ENCODE results near the gene INSYN2B.
"Not testable (repeated sequence)": the region's sequence is repeated elsewhere in the genome, so short reads cannot be mapped to it uniquely, and the experiment has no call there.

Gene INSYN2B

DNA sequence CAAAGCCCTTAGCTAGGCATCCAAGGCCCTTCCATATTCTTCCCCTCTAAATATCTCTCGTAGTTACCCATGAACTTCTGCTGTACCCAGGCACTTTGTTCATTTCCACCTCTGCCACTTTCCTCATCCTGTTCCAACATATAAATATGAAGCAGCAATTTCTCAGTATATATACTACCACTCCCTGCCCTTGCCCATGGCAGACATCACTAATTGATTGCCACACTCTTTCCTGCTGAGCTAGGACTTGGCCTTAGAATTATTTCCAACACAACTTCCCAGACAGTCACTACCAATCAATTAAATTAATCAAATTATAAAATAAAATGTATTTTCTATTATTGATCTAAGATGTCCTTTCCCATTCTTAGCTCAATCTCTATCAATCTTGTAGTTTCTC lies 8.5 kb downstream of the INSYN2B start:
- Histone ChIP-seq H3K9me3 (replicated peaks; ENCODE audit: low read length) (no peaks in the 10 kb centered on the region), H3K36me3 (ENCODE audit: insufficient read depth, low read length) (no peaks in the 10 kb centered on the region), H3K4me3 (ENCODE audit: low read length) (peak overlapping the region; percentile 45), H3K4me2 (ENCODE audit: low read length) (peak overlapping the region; percentile 45), H3K9ac (ENCODE audit: low read depth, low read length) (peak overlapping the region; percentile 79), H3K27me3 (ENCODE audit: control insufficient read depth, insufficient read depth, low read length) (no peaks in the 10 kb centered on the region), H3K4me1 (ENCODE audit: control insufficient read depth, insufficient read depth, low read length) (peaks cover 42% of the 10 kb centered on the region)

DNA sequence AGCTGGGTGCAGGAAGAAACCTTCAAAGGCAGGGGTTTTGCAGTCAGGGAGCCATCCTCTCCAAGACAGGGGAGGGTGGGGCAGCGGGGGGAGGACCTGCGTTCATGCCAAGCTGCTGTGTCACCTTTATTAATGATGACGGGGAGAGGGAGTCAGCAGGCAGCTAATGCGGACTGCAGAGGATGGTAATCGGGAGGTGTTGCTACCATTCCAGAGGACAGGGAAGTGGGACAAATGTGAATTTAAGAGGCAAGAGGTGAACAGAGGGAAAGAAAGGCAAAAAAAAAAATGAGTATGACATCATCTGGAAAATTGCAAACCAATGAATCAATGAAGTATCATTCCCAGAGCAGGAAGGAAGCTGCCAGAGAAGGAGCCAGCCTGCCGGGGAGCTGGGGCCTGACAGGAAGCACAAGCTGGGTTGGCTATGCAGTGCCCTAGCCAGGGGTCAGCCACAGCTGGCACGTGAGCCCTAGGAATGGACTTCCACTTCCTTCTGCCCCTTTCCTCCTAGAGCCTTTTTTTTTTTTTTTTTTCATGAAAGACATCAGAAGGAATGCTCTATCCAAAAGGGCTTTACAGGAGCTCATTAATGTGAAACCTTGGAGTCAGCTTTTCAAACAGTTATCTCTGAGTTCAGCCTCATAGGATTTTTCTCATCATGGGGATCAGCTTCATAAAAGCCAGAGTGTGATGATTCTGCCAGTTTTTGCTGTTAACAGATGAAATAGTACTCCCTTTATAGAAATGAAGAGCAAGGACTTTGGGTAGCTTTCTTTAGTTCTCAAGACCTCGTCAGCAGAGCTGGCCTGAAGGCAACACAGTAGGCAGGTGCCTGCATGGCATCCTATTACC lies 9.2 kb downstream of the INSYN2B start:
- Histone ChIP-seq H3K4me2 (ENCODE audit: low read length) (peak overlapping the region; percentile 45), H3K36me3 (ENCODE audit: insufficient read depth, low read length) (no peaks in the 10 kb centered on the region), H3K4me1 (ENCODE audit: control insufficient read depth, insufficient read depth, low read length) (peaks cover 35% of the 10 kb centered on the region), H3K4me3 (ENCODE audit: low read length) (peak overlapping the region; percentile 45), H3K9ac (ENCODE audit: low read depth, low read length) (peak overlapping the region; percentile 79), H3K27me3 (ENCODE audit: control insufficient read depth, insufficient read depth, low read length) (no peaks in the 10 kb centered on the region), H3K9me3 (replicated peaks; ENCODE audit: low read length) (no peaks in the 10 kb centered on the region)

DNA sequence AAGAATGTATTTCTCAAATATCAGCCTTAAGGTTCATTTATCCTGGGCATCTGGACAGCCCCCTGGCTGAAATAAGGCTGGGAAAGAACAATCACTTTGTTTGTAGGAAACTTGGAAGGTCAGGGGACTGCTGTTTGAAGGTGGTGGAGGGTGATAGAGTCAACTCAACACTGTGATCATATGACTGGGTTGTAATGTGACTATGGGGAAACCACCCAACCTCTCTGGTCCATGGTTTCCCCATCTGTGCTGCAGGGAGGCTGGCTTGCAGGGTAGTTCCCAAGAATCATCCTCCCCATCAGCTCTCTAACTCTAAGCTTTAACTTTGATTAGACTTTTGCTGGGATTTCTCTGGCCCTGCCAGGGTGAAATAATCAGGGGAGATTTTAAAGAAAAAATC lies 10.0 kb downstream of the INSYN2B start:
- H3K27me3 ChIP-seq (ENCODE audit: control insufficient read depth, insufficient read depth, low read length) = no peaks in the 10 kb centered on the region
- no peaks in the 10 kb centered on the region for H3K9me3 ChIP-seq (replicated peaks; ENCODE audit: low read length)
- peaks cover 34% of the 10 kb centered on the region for H3K4me1 ChIP-seq (ENCODE audit: control insufficient read depth, insufficient read depth, low read length)
- peak overlapping the region; percentile 45 for H3K4me2 ChIP-seq (ENCODE audit: low read length)
- H3K9ac ChIP-seq (ENCODE audit: low read depth, low read length) = peak overlapping the region; percentile 79
- H3K36me3 ChIP-seq (ENCODE audit: insufficient read depth, low read length) = peaks cover 5% of the 10 kb centered on the region
- H3K4me3 ChIP-seq (ENCODE audit: low read length) = no peak overlapping the region

DNA sequence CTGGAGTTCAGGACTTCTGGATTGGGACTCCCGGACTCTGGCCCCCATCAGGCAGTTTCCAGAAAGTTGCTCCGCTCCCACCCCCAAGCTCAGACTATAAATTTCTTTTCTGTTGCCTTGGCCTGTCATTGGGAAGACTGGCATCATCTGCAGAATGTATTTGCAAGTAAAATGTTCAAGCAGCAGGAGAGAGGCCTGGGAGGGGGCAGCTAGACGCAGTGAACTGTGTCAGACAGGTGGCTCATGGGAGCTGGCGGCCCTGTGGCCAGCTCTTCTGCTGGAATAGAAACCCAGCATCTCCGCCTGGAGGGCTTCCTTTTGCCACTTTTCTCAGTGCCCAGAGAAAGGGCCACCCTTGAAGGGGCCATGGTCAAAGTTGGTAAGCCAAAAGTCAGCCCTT lies 16.0 kb downstream of the INSYN2B start:
- no peaks in the 10 kb centered on the region for H3K9me3 ChIP-seq (replicated peaks; ENCODE audit: low read length)
- peaks cover 16% of the 10 kb centered on the region for H3K36me3 ChIP-seq (ENCODE audit: insufficient read depth, low read length)
- H3K4me3 ChIP-seq (ENCODE audit: low read length) = no peak overlapping the region
- no peaks in the 10 kb centered on the region for H3K4me1 ChIP-seq (ENCODE audit: control insufficient read depth, insufficient read depth, low read length)
- no peak overlapping the region for H3K4me2 ChIP-seq (ENCODE audit: low read length)
- H3K27me3 ChIP-seq (ENCODE audit: control insufficient read depth, insufficient read depth, low read length) = no peaks in the 10 kb centered on the region
- H3K9ac ChIP-seq (ENCODE audit: low read depth, low read length) = no peak overlapping the region

DNA sequence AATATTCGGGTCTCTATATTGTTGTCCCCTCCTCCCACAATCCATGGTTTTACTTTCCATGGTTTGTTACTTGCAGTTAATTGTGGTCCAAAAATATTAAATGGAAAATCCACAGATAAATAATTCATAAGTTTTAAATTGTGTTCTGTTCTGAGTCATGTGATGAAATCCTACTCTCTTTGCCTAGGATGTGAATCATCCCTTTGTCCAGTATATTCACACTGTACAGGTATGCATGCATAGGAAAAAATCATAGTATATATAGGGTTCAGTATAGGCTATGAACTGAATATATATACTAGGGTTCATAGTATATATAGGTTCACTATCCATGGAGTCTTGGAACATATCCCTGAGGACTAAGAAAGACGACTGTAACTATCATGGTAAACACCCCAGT lies 19.6 kb downstream of the INSYN2B start:
- Histone ChIP-seq H3K9me3 (replicated peaks; ENCODE audit: low read length) (no peaks in the 10 kb centered on the region), H3K27me3 (ENCODE audit: control insufficient read depth, insufficient read depth, low read length) (no peaks in the 10 kb centered on the region), H3K4me3 (ENCODE audit: low read length) (no peak overlapping the region), H3K9ac (ENCODE audit: low read depth, low read length) (no peak overlapping the region), H3K4me1 (ENCODE audit: control insufficient read depth, insufficient read depth, low read length) (no peaks in the 10 kb centered on the region), H3K4me2 (ENCODE audit: low read length) (no peak overlapping the region), H3K36me3 (ENCODE audit: insufficient read depth, low read length) (peaks cover 15% of the 10 kb centered on the region)

DNA sequence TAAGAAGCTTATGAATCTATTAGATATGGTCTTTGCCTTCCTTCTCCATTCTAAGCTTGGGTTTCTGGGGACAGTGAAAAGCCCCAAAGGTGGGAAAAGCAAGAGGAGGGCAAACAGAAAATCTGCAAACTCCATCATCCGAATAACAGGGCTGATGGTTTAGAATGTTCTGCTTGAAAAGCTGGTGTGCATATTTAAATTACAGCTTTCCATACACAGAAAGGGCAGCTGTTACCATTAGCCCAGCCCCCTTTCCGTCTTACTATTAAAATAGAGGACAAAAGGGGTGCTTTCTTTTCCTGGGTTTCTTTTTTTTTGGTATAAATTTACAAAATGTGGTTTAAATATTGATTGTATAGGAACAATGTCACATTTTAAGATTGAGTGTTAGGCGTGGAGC lies 22.0 kb downstream of the INSYN2B start:
- Histone ChIP-seq H3K9ac (ENCODE audit: low read depth, low read length) (no peak overlapping the region), H3K4me1 (ENCODE audit: control insufficient read depth, insufficient read depth, low read length) (peaks cover 3% of the 10 kb centered on the region), H3K9me3 (replicated peaks; ENCODE audit: low read length) (no peaks in the 10 kb centered on the region), H3K27me3 (ENCODE audit: control insufficient read depth, insufficient read depth, low read length) (no peaks in the 10 kb centered on the region), H3K4me3 (ENCODE audit: low read length) (no peak overlapping the region), H3K4me2 (ENCODE audit: low read length) (no peak overlapping the region), H3K36me3 (ENCODE audit: insufficient read depth, low read length) (no peaks in the 10 kb centered on the region)

DNA sequence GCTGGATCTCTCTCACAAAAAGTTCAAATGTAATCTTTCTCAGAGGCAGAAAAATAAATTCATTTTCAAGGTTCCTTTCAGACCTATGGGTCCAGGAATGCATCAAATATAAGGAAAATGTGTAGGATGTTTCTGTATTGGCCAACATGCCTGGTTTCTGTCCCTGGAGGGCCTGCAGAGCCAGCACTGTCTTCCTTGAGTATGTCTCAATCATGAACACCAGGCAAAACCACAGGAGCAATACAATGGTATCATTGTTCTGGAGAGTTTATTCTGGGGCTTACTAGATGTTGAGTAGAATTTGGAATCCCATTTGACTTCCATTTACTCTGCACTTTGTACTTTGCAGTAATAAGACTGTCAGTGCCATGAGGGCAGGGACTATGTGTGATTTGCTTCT lies 23.5 kb downstream of the INSYN2B start:
- Histone ChIP-seq H3K9ac (ENCODE audit: low read depth, low read length) (no peak overlapping the region), H3K4me2 (ENCODE audit: low read length) (no peak overlapping the region), H3K27me3 (ENCODE audit: control insufficient read depth, insufficient read depth, low read length) (no peaks in the 10 kb centered on the region), H3K36me3 (ENCODE audit: insufficient read depth, low read length) (no peaks in the 10 kb centered on the region), H3K4me3 (ENCODE audit: low read length) (no peak overlapping the region), H3K9me3 (replicated peaks; ENCODE audit: low read length) (no peaks in the 10 kb centered on the region), H3K4me1 (ENCODE audit: control insufficient read depth, insufficient read depth, low read length) (peaks cover 4% of the 10 kb centered on the region)

DNA sequence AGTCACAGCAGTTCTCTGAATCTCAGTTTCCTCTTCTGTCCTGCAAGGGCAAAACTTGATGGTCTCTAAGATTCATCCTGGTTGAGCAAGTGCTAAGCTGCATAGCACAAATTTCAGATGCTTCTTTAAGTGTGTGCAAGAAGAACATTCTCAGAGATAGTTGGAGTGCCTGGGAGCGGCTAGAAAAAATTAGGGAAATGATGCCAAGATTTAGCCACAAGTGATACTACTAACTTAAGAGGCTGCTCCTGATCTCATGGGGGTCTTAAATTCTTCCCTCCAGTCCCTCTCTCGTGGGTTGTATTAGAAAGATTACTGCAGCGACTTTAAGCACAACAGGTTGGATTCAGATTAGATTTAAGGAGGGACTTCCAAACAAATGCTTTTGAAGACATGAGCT lies 24.2 kb downstream of the INSYN2B start:
- peaks cover 4% of the 10 kb centered on the region for H3K4me1 ChIP-seq (ENCODE audit: control insufficient read depth, insufficient read depth, low read length)
- H3K36me3 ChIP-seq (ENCODE audit: insufficient read depth, low read length) = no peaks in the 10 kb centered on the region
- H3K27me3 ChIP-seq (ENCODE audit: control insufficient read depth, insufficient read depth, low read length) = no peaks in the 10 kb centered on the region
- H3K4me2 ChIP-seq (ENCODE audit: low read length) = no peak overlapping the region
- no peak overlapping the region for H3K4me3 ChIP-seq (ENCODE audit: low read length)
- H3K9ac ChIP-seq (ENCODE audit: low read depth, low read length) = no peak overlapping the region
- no peaks in the 10 kb centered on the region for H3K9me3 ChIP-seq (replicated peaks; ENCODE audit: low read length)

DNA sequence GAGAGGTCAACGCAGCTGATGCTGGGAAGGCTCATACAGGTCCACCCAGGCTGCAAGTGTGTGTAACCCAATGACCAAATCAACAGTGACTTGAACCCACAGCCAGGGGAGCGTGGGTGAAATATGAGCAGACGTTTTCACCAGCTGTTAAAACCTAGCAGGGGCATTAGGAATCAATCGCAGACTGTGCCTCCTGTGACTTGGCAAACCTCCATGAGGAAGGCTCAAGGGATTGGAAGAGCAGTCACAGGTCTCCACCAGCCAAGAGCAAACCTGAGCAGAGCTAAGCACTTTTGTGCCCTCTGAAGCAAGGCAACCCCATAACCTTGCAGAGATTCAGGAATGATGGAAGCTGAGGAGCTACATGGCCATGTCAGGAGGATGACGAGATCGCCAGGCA lies 25.5 kb downstream of the INSYN2B start:
- H3K36me3 ChIP-seq (ENCODE audit: insufficient read depth, low read length) = no peaks in the 10 kb centered on the region

DNA sequence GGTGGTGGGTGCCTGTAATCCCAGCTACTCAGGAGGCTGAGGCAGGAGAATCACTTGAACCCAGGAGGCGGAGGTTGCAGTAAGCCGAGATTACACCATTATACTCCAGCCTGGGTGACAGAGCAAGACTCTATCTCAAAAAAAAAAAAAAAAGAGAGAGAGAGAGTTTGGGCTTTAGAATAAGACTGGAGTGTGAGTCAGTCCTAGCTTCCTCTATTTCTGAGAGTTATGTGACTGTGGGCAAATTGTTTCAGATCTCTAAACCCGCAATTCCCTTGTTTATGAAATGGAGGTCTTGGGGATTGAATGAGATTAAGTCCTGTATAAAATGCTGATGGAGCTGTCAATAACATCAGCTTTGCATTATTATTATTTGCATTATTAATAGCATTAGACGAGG lies 27.1 kb downstream of the INSYN2B start:
- not testable (repeated sequence) for H3K9me3 ChIP-seq (replicated peaks; ENCODE audit: low read length); H3K4me1 ChIP-seq (ENCODE audit: control insufficient read depth, insufficient read depth, low read length); H3K4me3 ChIP-seq (ENCODE audit: low read length); H3K4me2 ChIP-seq (ENCODE audit: low read length); H3K27me3 ChIP-seq (ENCODE audit: control insufficient read depth, insufficient read depth, low read length); H3K9ac ChIP-seq (ENCODE audit: low read depth, low read length); H3K36me3 ChIP-seq (ENCODE audit: insufficient read depth, low read length)

More for the DNA sequence above, 25.5 kb downstream of the INSYN2B start:
- Histone ChIP-seq H3K4me3 (ENCODE audit: low read length) (no peak overlapping the region), H3K9ac (ENCODE audit: low read depth, low read length) (no peak overlapping the region), H3K27me3 (ENCODE audit: control insufficient read depth, insufficient read depth, low read length) (no peaks in the 10 kb centered on the region), H3K4me1 (ENCODE audit: control insufficient read depth, insufficient read depth, low read length) (peaks cover 4% of the 10 kb centered on the region), H3K4me2 (ENCODE audit: low read length) (no peak overlapping the region), H3K9me3 (replicated peaks; ENCODE audit: low read length) (no peaks in the 10 kb centered on the region)

DNA sequence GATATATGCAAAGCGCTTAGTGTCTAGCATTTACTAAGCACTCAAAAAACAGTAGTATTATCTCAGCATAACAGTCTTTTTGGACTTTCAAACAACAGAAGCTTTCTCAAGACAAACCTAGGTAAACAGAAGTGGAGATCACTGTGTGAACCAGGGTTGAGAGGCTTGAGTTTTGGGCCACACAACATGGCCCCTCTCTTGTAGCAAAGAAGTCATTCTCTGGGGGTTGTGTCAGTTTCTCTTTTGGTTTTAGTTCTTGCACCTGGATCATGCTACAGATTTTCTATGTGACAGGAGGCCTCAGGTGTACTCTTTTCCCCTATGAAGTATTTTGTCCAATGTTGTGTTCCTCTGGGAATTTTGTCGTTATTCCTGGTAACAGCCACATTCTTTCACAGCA lies 30.0 kb downstream of the INSYN2B start:
- Histone ChIP-seq H3K4me2 (ENCODE audit: low read length) (no peak overlapping the region), H3K27me3 (ENCODE audit: control insufficient read depth, insufficient read depth, low read length) (no peaks in the 10 kb centered on the region), H3K9me3 (replicated peaks; ENCODE audit: low read length) (no peaks in the 10 kb centered on the region), H3K9ac (ENCODE audit: low read depth, low read length) (no peak overlapping the region), H3K4me1 (ENCODE audit: control insufficient read depth, insufficient read depth, low read length) (peaks cover 20% of the 10 kb centered on the region), H3K4me3 (ENCODE audit: low read length) (no peak overlapping the region), H3K36me3 (ENCODE audit: insufficient read depth, low read length) (no peaks in the 10 kb centered on the region)

DNA sequence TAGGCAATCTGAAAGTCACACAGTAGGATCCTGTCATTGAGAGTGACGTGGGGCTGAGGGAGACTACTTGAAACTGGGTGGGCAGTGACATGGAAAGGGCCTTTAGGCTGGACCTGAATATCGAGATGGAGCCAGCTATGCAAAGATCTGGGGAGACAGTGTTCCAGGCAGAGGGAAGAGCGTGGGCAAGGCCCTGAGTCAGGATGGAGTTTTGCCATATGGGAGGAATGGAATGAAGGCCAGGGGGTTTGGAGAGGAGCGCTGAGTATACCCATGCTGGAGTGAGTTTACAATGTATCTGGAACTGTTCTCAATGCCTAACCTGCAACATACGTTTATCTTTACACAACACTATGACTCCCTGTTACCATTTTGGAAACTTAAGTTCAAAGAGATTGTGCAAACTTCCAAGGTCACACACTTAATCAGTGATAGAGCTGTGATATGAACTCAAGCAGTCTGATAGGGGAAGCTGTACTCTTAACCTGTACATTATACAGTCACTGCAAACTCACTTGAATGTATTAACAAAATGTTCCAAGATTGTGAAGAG lies 33.5 kb downstream of the INSYN2B start:
- Histone ChIP-seq H3K4me3 (ENCODE audit: low read length) (no peak overlapping the region), H3K9me3 (replicated peaks; ENCODE audit: low read length) (no peaks in the 10 kb centered on the region), H3K4me1 (ENCODE audit: control insufficient read depth, insufficient read depth, low read length) (peaks cover 18% of the 10 kb centered on the region), H3K27me3 (ENCODE audit: control insufficient read depth, insufficient read depth, low read length) (no peaks in the 10 kb centered on the region), H3K36me3 (ENCODE audit: insufficient read depth, low read length) (peaks cover 4% of the 10 kb centered on the region), H3K9ac (ENCODE audit: low read depth, low read length) (no peak overlapping the region), H3K4me2 (ENCODE audit: low read length) (no peak overlapping the region)
